Gastroesophageal sphincter (tissue), 3 donors: ENCODE measurements around the gene EPHA4.

Source experiments
- EP300 ChIP-seq: sonication (generic); formaldehyde crosslinking; IDR thresholded peaks from one replicate; pipeline ENCODE4 v1.6.1; 2017; ENCODE audit warnings: antibody characterized with exemption, mild to moderate bottlenecking
- POLR2A ChIP-seq, 2 donors: fragments of 450-650 bp; IDR thresholded peaks; one replicate each; pipeline ENCODE4 v1.6.1; 2017; ENCODE audit warnings: antibody characterized with exemption in 2 of 2, mild to moderate bottlenecking in 2 of 2, moderate library complexity in 1 of 2
- POLR2AphosphoS5 ChIP-seq: sonication (generic); formaldehyde crosslinking; IDR thresholded peaks from one replicate; pipeline ENCODE4 v1.6.1; 2017; ENCODE audit warnings: antibody characterized with exemption
- TF ChIP-seq, protein P1 (sequence below), 4 experiments: fragments of 200-600 bp in 2 of 4; fragments of 450-650 bp in 2 of 4; sonication (generic) in 1 of 4; IDR thresholded peaks; one replicate each; pipeline ENCODE4 v1.5.1; 2017 to 2019; ENCODE audit warnings: antibody characterized with exemption in 4 of 4, mild to moderate bottlenecking in 2 of 4, moderate library complexity in 2 of 4

DNA sequence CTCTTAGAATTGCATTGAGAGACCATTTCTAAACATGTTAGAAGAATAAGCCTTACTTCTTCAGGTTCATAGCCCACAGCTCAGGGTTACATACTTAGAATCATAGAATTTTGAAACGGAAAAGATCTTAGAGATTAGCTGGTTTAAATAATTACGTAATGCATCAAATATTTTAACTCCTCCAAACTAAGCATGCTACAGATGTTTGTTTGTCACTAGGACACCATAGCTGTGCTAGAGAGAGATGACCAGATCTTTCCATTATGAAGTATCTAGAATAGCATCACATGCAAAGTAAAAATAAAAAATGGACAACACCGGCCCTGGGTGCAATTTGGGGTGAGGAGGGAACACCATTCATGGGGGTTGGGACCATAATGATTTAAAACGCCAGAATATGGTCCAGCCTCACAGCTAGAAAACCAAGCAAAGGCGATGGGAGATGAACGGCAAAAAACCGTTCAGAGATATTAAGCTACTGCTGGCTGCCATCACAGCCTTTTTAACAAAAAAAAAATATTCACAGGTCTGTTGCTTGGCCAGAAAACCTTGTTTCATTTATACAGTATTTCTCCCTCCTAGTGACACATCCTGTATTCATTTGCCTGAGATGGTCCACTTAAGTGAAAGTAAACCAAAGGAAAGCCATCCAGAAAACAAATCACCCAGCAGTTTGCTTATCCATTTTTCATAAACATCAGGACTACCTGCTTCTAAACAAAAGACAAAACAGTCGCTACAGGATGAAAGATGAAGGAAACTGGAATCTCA, 94.2 kb downstream of the EPHA4 start:
- TF ChIP-seq, protein P1, sequence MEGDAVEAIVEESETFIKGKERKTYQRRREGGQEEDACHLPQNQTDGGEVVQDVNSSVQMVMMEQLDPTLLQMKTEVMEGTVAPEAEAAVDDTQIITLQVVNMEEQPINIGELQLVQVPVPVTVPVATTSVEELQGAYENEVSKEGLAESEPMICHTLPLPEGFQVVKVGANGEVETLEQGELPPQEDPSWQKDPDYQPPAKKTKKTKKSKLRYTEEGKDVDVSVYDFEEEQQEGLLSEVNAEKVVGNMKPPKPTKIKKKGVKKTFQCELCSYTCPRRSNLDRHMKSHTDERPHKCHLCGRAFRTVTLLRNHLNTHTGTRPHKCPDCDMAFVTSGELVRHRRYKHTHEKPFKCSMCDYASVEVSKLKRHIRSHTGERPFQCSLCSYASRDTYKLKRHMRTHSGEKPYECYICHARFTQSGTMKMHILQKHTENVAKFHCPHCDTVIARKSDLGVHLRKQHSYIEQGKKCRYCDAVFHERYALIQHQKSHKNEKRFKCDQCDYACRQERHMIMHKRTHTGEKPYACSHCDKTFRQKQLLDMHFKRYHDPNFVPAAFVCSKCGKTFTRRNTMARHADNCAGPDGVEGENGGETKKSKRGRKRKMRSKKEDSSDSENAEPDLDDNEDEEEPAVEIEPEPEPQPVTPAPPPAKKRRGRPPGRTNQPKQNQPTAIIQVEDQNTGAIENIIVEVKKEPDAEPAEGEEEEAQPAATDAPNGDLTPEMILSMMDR (IDR thresholded peaks at IDR 0.05), result no peak
- TF ChIP-seq POLR2AphosphoS5, result no peak
- TF ChIP-seq EP300, result no peak
- no peak for TF ChIP-seq POLR2A (IDR thresholded peaks at IDR 0.05)
